Stimulated activated CD8-positive, alpha-beta memory T cell treated with anti-CD3 and anti-CD28 coated beads, Interleukin-7, amount 100 ng/mL, for 24 hours (primary cell): ENCODE data around the gene LMBRD2.

Experiments used
- DNase-seq: peaks from one replicate; pipeline ENCODE4 v3.0.0-alpha.2; 2020; ENCODE audit warnings: low read depth

The LMBRD2 gene

DNA sequence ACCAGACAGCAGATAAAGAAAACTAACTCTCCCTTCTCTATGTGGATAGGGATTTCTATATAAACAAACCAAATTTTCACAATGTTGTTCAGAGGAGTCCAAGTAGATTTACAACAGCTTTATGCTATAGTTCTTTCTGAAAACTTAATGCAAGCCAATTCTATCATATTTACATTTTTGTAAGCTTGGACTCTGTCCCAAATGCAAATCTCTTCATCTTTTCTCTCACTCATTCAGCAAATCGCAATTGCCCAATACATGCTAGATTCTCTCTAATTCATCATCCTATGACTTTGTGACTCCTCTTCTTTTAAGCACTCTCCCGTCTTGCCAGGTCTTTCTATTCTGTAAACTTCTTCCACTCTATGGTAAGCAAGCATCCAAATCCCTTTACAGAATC lies 45.9 kb downstream of the LMBRD2 start:
- no peak for DNase-seq

DNA sequence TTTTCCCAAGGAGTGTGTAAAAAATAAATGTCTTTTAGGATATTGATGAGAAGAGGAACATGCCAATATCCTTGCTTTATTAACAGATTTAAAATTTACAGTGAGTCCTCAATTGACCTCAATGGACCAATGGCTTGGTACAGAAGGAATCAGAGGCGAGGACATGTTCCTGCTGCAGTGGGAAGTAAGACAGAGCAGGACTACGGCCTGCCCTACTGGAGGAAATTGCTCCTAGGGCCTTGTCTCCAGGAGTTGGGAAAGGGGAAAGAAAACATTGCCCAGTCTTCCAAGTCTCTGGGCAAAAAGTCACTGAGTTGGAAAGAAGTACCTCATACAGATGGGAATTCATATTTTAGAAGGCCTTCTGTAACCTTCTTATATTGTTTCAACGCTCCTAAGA lies 51.9 kb downstream of the LMBRD2 start:
- DNase-seq = no peak

DNA sequence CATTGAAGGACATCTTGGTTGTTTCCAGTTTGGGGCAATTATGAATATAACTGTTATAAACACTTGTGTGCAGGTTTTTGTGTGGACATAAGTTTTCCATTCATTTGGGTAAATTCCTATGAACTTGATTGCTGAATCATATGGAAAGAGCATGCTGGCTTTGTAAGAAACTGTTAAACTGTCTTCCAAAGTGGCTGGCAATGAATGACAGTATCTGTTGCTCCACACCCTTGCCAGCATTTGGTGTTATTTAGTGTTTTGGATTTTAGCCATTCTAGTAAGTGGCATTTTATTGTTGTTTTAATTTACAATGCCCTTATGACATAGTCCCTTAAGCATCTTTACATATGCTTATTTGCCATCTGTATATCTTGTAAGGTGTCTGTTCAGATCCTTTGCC lies 55.2 kb downstream of the LMBRD2 start:
- DNase-seq = no peak

DNA sequence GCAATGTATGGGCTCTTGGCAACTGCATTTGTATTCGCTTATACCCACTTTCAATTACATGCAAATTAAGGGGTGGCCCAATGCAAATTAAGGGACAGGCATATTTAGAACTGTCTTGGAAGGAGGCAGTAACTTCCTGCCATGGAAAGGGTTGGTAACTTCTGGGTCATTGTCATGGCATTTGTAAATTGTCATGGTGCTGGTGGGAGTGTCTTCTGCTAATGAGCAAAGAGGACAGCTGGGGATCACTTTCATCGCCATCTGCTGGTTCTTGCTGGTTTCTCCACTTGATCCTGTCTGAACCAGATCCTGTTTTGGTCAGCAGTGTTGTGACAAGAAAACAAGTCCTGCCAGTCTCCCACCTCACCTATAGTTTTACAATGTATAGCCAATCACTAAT lies 61.7 kb downstream of the LMBRD2 start:
- no peak for DNase-seq

DNA sequence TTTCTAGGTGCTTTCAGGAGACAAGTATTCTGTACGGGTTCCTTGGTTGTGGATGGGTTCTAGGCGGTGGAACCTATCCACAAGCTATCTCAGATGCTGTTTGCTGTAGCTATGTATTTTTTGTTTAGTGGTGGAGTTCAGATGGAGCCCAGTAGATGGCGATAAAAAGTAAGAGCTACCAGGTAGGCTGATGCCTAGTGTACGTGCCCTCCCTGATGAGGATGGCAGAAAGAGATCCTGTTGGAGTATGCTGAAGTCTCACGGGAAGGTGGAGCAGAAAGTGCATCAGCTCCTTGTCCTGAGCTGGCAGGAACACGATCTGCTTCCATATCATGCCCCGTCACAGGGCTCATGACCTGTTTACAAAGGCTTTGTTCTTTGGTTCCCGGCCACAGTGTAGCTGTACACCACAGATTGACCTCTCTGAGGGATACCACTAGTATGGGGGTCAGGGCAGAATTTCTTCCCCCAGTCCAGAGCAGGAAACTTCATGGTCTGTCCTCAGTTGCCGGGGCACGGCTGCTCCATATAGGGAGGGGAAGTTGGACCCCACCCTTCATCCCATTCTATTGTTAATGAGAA lies 72.4 kb downstream of the LMBRD2 start:
- no peak for DNase-seq

DNA sequence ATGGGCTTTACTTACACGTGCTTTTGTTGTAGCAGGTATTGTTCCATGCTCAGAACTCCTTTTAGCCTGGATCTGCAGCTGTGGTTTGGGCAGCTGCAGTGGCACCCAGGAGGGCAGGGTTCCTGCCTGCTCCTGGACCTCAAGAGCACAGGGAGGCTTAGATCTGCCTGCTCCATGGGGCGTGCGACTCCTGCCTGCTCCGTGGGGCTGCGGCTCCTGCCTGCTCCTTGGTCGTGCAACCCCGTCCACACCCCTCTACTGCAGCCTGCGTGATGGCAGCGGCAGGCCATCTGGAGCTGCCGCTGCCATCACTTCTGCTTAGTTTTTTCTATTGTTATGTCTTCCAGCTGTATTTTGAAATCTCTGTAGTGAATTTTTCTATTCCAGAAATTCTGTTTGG lies 73.3 kb downstream of the LMBRD2 start:
- no peak for DNase-seq

DNA sequence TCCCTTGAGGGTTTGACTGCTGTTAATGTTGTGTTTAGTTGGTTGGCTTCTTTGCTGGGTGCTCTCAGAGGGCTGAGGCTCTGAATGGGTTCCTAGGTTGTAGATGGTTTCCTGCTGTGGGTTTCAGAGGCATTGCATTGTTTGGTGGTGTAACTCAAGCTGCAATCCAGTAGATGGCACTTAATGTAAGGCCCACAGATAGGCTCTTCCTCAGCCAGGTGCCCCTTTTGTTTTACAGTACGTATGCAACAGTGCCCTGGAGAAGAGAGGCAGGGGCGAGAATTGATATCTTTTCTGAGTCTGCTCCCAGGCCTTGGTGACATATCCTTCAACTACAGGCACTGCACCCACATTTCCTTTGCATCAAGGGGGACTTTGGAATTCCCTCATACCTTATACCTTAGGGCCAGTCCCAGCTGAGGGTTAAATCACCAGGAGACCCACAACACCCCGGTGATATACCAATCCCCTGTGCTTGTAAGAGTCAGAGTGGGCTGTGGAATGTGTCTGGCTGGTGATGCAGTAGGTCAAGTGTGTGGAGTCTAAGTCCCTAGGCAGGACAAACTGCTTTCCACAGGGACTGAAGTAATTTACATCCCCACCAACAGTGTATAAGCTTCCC lies 78.0 kb downstream of the LMBRD2 start:
- DNase-seq = no peak

DNA sequence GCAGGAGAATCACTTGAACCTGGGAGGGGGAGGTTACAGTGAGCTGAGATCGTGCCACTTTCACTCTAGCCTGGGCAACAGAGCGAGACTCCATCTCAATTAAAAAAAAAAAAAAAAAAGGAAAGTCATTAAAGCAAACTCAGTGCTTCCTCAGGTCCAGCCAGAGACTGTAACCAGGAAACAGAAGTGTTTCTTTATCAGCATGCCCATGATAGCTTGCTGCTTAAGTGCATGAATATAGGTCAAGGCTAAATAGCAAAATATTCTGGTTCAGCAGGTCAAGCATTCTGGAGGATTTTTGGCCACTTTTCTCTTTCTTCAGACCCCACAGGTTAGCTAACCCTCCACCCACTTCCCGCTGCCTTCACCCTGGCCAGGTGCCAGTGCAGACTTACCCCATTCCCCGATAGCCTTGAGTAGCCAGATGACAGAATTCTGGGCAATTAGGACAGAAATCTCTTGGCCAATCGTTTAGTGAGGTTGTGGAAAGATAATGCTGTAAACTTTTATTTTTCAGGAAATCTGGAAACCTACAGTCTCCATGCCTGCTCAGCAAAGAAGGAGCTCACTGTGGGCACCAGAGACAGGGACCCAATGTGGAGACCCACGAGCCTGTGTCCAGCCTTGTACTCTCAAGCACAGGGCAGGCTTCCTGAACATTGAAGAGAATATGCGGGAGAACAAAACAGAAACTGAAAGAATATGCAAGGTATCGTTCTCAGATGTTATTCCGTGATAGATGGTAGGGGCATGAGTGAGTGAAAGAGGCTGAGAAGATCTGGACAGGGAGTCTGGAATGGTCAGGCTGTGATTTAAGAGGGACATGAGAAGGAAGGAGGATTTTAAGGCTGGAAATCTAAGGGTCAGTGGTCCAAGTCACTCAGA lies 80.8 kb downstream of the LMBRD2 start:
- no peak for DNase-seq

DNA sequence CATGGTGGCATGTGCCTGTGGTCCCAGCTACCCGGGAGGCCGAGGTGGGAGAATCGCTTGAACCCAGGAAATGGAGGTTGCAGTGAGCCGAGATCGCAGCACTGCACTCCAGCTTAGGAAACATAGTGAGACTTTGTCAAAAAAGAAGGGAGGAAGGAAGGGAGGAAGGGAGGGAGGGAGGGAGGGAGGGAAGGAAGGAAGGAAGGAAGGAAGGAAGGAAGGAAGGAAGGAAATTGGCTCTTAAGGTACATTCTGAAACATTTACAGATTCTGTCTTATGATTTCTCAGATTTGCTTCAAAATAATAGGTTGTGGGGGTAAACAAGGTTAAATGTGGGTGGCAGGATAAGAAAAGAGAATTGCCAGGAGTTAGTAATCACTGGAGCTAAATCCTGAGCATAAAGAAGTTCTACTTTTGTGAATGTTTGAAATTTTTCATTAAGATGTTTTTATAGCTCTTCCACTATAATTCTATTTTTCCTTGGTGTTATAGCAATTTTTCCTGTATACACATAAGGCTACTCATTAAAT lies 82.9 kb downstream of the LMBRD2 start:
- no peak for DNase-seq

DNA sequence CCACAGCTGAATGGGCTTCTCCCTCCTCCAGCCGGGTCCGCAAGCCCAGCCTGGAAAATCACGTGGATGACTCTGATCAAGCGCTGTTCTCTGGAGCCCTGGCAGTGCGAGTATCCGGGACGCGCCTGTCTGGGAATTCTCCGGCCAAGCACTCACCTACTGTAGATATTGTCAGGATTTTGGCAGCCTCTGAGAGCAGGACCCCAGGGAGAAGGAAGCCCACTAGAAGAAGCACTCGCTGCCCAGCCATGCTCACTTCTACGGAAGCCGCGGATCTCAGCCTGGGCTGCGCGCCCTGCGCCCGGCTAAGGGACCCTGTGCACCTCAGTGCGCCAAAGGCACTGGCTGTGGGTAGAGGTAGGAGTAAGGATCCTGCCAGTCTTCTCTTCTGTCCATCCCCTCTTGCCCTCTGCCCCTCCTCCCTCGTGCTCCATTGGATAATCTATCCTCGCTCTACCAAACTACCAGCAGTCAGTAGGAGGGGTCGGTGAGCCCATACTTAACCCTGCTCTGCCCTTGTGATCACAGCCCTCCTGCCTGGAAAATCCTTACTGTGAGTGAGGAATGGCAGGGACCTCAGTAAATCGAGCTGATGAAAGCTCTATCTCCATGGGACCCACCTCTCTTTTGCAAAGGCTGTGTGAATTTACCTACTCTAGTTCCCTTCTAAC lies 85.0 kb downstream of the LMBRD2 start, which contains the start of gene UGT3A2:
Gene UGT3A2 (minus strand): TSS at position 343 of the 671 bp plus-strand sequence. CDS start 93 bp downstream, at position 250.
- DNase-seq = no peak

DNA sequence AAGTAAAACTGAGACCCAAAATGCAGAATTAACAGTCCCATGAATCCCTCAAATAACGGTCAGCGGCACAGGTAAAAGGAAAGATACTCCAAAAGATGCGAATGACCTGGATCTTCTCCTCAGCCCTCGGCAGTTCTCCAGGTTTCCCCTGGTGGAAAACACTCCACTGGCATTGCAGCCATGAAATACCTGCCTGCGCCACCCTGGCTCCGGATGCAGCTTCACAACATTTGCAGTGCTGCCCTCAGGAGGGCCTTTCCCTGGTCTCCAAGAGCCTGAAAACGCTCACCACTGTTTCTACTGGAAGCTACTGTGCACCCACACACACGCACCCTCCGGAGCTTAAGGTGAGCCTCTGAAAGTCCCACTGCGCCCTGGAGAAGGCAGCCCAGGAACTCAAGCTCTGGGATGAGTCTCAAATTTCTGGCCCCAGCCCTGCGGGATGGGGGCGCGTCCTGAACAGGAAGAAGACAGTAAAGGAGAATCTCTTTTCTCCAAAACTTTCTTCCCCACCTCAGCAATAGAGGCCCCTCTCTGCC lies 85.6 kb downstream of the LMBRD2 start:
- no peak for DNase-seq

DNA sequence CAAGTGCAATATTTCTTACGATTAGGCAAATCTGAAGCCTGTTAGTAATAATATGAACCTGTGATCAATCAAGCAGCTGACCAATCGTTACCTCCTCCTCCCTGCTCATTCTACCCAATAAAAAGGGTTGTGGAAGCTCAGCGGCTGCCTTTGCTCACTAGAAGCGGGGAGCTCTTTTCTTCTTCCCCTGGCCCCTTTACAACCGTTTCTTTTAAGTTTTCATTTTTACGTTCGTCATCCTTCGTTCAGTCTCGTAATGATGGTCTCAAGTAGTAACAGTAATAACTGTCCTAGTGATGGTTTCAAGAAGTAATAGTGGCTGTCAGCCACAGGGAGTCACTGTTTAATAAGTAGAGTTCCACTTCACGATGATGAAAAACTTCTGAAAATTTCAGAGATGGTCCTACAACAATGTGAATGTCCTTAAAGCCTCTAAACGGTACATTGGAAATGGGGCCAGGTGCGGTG lies 91.2 kb downstream of the LMBRD2 start:
- DNase-seq = no peak

DNA sequence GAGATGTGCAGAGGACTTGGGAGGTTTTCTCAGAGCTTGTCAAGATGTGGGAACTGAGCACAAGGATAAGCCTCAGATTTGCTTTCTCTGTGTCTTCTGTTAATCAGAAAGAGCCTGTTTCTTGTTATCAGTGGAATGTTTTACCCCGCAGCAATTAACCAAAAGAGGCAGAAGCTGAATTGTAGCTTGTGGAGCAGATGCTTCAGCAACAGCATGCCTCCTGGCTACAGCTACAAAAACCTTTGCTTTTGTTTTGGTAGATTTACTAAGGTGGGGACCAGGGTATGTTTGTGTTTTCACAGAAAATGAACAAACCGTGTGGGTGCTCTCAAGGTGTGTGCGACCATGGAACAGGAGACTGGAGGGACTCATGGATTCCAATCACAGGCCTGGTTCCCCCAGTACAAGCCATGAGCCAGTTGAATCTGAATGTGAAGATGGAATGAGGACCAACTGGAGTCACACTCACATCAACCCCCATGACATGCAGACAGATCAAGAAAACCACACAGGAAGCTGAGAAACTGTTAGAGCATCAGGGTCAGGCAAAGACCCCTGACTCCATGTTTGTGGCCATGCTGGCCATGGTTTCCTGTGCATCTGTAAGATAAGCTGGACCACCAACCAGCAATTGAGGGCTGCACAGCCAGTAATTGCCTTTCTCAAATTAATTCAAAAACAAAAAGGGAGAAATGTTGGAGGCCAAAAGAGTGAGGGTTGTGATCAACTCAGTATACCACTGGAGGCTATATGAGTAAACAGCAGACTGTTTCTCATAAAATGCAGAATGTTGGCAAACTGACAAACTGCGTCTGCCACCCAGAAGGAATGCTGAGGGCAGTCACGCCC lies 91.9 kb downstream of the LMBRD2 start:
- DNase-seq = no peak

DNA sequence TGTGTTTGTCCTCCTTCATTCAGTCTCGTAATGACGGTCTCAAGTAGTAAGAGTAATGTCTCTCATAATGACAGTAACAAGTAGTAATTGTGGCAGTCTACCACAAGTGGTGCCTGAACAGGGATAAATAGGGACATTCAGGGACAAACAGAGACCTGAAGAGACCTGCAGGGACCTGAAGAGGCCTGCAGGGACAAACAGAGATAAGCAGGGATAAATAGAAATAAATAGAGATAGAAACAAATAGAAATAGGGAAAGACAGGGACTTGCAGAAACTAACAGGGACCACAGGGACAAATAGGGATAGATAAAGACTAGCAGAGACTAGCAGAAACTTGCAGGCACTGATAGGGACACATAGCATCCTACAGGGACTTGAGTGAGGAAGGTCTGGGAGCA lies 92.9 kb downstream of the LMBRD2 start:
- DNase-seq = no peak

DNA sequence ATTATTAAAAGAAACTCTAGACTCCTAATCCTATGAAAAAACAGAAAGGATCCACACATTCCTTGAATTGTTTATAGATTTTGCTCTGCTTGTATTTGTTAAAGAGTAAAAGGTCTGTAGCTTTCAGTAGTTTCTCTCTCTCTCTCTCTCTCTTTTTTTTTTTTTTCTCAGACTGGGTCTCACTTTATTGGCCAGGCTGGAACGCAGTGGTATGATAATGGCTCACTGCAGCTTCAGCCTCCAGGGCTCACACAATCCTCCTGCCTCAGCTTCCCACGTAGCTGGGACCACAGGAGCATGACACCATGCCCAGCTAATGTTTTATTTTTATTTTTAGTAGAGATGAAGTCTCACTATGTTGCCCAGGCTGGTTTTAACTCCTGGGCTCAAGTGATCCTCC lies 94.3 kb downstream of the LMBRD2 start:
- no peak for DNase-seq

DNA sequence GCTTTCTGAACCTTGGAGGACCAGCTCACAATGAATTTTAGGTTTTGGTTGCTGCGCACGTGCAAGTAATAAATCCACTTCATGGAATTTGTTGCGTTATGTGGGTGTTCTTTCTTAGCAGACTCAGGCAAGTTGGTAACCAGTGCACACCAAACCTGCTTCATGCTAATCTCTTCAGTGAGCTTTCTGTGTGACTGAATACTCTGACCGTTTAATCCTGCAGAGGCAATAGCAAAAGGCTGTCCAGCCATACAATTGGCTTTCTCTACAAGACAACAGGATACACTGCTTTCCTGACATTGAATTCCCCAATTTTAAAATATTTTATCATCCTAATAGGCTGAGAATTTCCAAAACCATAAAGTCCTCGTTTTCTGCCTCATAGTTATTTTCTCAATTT lies 95.3 kb downstream of the LMBRD2 start:
- DNase-seq = no peak

DNA sequence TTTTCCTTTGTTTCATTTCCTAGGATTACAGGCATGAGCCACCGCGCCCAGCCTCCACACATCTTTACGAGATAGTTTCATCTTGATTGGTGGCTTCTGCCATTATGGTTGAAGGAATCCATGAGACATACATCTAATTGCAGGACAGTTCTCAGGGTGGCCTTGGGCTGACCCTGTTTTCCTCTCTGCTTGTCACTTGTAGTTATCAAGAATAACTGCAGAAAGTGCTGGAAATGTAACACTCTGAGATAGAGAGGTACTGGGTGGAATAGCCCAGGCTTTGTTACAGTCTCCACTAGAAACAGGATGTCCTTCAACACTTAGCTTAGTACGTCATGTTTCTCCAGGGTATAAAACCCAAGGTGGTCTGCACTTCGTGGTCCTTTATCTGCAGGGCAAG lies 95.7 kb downstream of the LMBRD2 start:
- DNase-seq = no peak

DNA sequence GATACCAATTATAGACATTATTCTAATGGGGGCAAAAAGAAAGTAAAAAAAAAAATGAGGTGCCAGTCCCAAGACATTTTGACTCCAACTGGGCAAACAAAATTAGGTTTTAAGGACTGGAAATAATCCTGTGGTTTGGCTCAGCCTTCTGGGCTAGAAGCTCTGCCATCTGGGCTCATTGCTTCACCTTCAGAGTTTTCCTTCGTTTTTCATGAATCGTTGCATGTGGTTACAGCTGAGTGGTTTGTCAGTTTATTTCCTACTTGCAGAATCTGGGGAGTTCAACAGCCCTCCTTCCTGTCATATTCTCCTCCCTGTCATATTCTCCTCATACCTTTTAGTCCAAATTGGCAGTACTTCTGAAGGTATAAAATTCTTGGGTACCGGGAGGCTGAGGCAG lies 97.0 kb downstream of the LMBRD2 start:
- DNase-seq = no peak

DNA sequence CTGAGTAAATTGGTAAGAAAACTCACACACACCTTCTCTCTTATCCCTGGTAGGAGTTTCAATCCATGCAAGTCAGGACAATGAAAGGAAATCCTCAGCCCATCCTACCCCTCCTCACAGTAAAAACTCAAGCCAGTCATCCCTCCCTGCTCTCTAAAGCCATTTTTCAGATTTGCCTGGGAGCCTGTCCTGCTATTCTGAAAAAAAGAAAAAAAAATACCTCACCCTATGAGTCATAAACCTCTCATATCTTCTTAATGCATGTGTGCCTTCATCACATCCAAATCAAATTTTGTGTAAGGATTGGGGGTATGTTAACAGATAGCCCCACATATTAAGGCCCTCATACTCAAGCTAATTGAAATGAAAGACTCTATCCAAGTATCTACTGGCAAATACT lies 99.1 kb downstream of the LMBRD2 start:
- DNase-seq = no peak

DNA sequence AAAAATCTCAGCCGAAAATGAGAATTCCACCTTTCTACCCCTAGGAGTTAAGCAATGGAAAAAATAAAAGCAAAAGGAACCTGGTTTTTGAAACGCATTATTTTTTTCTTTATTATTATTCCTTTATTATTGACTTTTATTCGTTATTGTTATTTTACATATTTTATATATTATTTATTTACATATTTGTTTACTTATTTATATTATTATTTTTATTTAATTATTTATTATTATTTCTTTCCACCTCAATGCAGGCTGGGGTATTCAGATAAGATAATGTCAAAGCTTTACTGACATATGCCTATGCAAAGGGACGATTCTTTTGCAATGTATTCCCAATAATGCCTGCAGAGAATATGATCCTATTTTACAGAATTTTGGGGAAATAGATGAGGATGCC lies 101.7 kb downstream of the LMBRD2 start:
- no peak for DNase-seq
